Stimulated activated CD8-positive, alpha-beta memory T cell treated with anti-CD3 and anti-CD28 coated beads, Interleukin-12 subunit alpha, Interleukin-12 subunit beta, amount 100 ng/mL, for 1 hour (primary cell): Measurements from ENCODE around the gene TMEM9.

ENCODE experiments used
- DNase-seq: peaks from one replicate; pipeline ENCODE4 v3.0.0-alpha.2; 2020; ENCODE audit warnings: low read depth

TMEM9 gene

GRCh38 chr1:201126832-201127754, 27.2 kb downstream of the TMEM9 start, which contains the start of gene ASCL5:
TSS of gene ASCL5 (minus strand) at chr1:201127184. CDS start at chr1:201115372, 11,812 bp downstream.
- DNase-seq: no peak

GRCh38 chr1:201126463-201126831, 27.8 kb downstream of the TMEM9 start:
- no peak for DNase-seq

- no peak for DNase-seq
Observed at GRCh38 chr1:201125800-201126199, 28.5 kb downstream of the TMEM9 start.

GRCh38 chr1:201125019-201125418, 29.3 kb downstream of the TMEM9 start:
- DNase-seq: no peak

- no peak for DNase-seq
Observed at GRCh38 chr1:201123866-201124265, 30.4 kb downstream of the TMEM9 start.

GRCh38 chr1:201122321-201122957, 31.8 kb downstream of the TMEM9 start:
- DNase-seq: no peak

- peak; percentile 5 for DNase-seq
Observed at GRCh38 chr1:201119206-201120197, 34.8 kb downstream of the TMEM9 start.

- DNase-seq: no peak
Observed at GRCh38 chr1:201116091-201116490, 38.2 kb downstream of the TMEM9 start.

GRCh38 chr1:201115390-201115937, 38.8 kb downstream of the TMEM9 start:
- no peak for DNase-seq

- DNase-seq: peak; percentile 41
Observed at GRCh38 chr1:201114245-201115131, 39.8 kb downstream of the TMEM9 start.

- DNase-seq: no peak
Observed at GRCh38 chr1:201113451-201114244, 40.6 kb downstream of the TMEM9 start.

- DNase-seq: no peak
Observed at GRCh38 chr1:201112926-201113325, 41.3 kb downstream of the TMEM9 start.

- DNase-seq: no peak
Observed at GRCh38 chr1:201112173-201112731, 42.0 kb downstream of the TMEM9 start, which contains the start of gene CACNA1S. TSS of gene CACNA1S (minus strand) at chr1:201112426. CDS start at chr1:201112339, 87 bp downstream.

GRCh38 chr1:201111672-201112071, 42.6 kb downstream of the TMEM9 start:
- no peak for DNase-seq

- DNase-seq: no peak
Observed at GRCh38 chr1:201111156-201111555, 43.1 kb downstream of the TMEM9 start.

- DNase-seq: no peak
Observed at GRCh38 chr1:201110616-201111015, 43.7 kb downstream of the TMEM9 start.

- DNase-seq: no peak
Observed at GRCh38 chr1:201110138-201110537, 44.1 kb downstream of the TMEM9 start.

GRCh38 chr1:201109651-201110050, 44.6 kb downstream of the TMEM9 start:
- no peak for DNase-seq

GRCh38 chr1:201108614-201109013, 45.7 kb downstream of the TMEM9 start:
- no peak for DNase-seq
